GM12878 (cell line): ENCODE data around the gene ATAD2B.

Source experiments
- CTCF ChIP-seq, 3 experiments: IDR thresholded peaks in 2 of 3; conservative IDR thresholded peaks in 1 of 3; 2 replicates each; pipeline ENCODE4 v1.5.1; 2011; ENCODE audit warnings: low read depth in 3 of 3, low read length in 3 of 3, mild to moderate bottlenecking in 3 of 3, control low read depth in 2 of 3, moderate library complexity in 2 of 3, inconsistent platforms in 1 of 3, mixed read lengths in 1 of 3; ENCODE audit not compliant: control insufficient read depth in 2 of 3, insufficient read depth in 1 of 3; ENCODE audit errors: extremely low read depth in 1 of 3
- MXI1 ChIP-seq: fragments of 150-350 bp; IDR thresholded peaks from 2 replicates; pipeline ENCODE4 v1.6.1; 2011; ENCODE audit warnings: low read depth, mild to moderate bottlenecking, inconsistent platforms, low read length, improper control_type of control experiment
- USF2 ChIP-seq: IDR thresholded peaks from 2 replicates; pipeline ENCODE4 v1.6.1; 2011; ENCODE audit warnings: low read depth, low read length, improper control_type of control experiment, borderline replicate concordance

- no peak for TF ChIP-seq MXI1
- TF ChIP-seq CTCF (IDR thresholded peaks at IDR 0.05 in 2 of 3, conservative IDR thresholded peaks at IDR 0.05 in 1 of 3; ENCODE audit: control insufficient read depth in 2 of 3, extremely low read depth in 1 of 3, insufficient read depth in 1 of 3, low read depth in 3 of 3, low read length in 3 of 3): no peak
- no peak for TF ChIP-seq USF2
Observed at GRCh38 chr2:23826040-23826439, 100.9 kb downstream of the ATAD2B start.
